GM18511 (cell line): Measurements from ENCODE around the gene CCT3.
"Not testable (repeated sequence)": the region's sequence is repeated elsewhere in the genome, so short reads cannot be mapped to it uniquely, and the experiment has no call there.

Experiments
- ATAC-seq: cut with Tn5 transposase; IDR thresholded peaks from one replicate; pipeline ENCODE4 v1.9.1; 2021; ENCODE audit warnings: mild to moderate bottlenecking, moderate library complexity; ENCODE audit not compliant: unreplicated experiment

The CCT3 gene

DNA sequence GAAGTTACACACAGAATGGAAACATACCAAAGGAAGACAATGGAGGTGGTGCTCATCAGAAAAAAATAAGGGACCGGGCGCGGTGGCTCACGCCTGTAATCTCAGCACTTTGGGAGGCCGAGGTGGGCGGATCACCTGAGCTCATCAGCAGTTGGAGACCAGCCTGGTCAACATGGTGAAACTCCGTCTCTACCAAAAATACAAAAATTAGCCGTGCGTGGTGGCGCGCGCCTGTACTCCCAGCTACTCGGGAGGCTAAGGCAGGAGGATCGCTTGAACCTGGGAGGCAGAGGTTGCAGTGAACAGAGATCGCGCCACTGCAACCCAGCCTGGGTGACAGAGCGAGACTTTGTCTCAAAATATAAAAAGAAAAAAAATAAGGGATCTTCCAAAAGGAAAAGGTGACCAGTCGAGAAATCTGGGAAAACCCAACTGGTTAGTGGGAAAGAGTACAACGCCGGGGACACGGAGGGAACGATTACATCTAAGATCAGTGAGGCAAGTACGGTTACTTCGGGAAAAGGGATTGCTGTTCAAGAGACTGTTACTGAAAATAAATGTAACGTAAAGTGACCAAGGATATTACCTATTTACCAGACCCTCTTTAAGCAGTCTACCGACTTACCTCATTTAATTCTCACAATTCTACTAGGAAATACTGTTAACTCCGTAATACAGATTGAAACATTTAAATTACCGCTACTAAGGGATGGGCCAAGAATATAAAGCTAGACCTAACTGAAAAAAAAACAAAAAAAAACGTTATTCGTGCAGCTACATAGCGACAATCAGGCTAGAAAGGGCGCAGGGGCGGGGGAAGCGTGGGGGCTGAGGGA, 822 bp downstream of the CCT3 start:
- no peak for ATAC-seq

DNA sequence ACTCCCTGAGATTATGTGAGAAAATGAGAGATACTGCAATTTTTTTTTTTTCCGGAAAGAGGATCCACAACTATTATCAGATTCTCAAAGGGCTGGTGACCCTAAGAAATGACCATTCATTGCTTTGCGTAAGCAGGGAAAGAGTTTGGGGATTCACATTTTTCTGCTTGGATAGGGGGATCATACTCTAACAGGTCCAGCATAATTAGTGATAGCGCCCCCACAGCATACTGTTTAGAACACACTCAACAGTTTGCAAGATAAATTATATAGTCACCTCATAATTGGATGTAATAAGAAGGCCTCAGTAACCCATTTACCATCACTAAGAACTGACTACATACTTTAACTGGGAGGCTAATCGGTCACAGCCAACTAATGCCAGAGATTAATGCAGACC, 1.9 kb downstream of the CCT3 start:
- no peak for ATAC-seq

GRCh38 chr1:156323179-156323578, 14.9 kb downstream of the CCT3 start:
- not testable (repeated sequence) for ATAC-seq

GRCh38 chr1:156320560-156320959, 17.5 kb downstream of the CCT3 start:
- ATAC-seq: no peak

- ATAC-seq: no peak
Measured at GRCh38 chr1:156319664-156320063, 18.4 kb downstream of the CCT3 start.

DNA sequence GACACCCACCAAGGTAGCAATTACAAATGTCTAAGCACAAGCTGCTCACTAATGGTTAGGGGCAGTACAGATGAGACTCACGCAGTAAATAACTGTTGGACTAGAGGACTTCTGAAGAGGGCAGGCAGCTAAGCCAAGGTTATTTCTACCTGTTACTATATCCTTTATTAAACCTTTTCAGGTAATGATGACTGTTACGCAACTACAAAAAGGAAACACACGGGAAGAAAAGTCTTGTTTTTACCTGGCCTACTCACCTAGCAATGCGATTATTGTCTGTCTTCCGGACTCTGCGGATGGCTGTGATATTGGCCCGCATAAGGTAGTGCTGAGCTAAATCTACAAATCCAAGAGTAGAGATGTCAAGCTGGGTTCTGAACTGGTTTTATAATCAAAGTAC, 21.2 kb downstream of the CCT3 start:
- no peak for ATAC-seq

DNA sequence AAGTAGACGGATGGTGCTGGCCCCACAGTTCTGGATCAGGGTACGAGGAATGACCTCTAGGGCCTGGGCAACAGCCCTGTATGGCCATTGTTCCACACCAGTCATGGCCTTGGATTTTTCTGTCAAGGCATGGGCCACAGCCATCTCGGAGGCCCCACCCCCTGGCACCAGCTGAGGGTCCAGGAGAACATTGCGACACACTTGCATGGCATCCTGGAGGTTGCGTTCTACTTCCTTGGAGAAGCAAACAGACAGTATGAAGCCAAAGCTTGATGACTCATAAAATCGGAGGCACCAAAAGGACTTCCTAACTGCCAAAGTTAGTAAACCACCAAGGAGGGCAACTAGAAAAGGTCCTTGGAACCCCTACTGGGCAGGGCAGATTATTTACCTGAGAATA, 27.1 kb downstream of the CCT3 start:
- ATAC-seq: no peak

GRCh38 chr1:156308078-156308477, 30.0 kb downstream of the CCT3 start:
- no peak for ATAC-seq

- no peak for ATAC-seq
Measured at GRCh38 chr1:156305215-156305614, 32.9 kb downstream of the CCT3 start.

DNA sequence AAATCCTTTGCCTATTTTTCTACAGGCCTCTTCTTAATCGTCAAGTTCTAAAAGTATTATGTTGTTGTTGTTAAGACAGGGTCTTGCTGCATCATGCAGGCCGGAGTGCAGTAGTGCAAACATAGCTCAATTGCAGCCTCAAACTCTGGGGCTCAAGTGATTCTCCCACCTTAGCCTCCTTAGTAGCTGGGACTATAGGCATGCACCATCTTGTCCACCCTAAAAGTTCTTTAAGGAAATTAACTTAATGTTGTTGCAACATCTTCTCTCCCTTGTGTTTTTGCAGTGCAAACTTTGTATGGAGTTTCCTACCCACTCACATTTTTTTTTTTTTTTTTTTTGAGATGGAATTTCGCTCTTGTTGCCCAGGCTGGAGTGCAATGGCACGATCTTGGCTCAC, 34.9 kb downstream of the CCT3 start:
- ATAC-seq: no peak

DNA sequence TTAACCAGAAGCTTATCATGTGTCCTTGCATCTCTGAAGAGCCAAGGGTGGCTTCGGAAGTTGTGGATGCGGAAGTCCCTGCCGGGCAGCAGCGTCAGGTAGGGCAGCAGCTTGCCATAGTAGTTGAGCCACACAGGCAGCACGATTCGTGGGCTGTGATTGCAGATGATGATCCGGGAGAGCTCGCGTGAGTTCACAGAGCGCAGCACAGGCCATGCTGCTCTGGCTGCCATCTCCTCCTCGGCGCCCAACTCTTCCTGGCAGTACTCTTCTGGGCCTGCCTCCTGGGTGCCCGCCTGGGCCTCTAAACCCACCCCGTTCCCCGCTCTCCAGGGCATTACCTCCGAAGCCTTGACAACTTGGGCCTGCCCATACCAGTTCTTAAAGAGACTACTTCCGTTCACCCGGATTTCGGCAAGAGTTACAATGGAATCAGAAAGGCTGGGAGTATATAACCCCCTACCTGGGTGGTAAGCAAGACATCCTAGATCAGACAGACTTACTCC, 39.2 kb downstream of the CCT3 start, which contains the start of gene VHLL:
Gene VHLL (minus strand): TSS at position 456 of the 506 bp plus-strand sequence. CDS start 118 bp downstream, at position 338.
- ATAC-seq: no peak

DNA sequence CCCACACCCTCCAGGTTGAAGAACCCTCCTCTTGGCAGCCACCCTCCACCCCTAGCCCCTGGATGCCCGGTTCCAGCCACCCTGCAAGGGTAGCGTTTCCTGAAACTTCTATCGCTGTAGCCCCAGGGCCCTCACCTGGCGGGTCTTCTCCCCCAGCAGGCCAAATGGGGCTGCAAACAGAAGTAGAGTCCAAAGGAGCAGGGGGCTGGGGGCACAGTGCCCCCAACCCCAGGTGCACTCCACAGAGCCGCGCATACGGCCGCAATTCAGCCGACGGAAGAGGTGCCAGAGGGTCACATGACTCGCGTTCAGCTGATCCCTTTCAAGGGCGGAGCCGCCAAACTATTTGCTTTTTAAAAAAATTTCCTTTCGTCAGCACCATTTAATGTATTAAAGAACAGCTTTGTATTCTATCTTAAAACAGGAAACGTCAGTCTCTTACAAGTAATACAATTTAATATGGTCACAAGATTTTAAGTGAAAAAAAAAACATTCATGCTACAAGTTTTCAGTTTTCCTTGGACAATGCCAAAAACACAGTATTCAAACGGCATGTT, 42.6 kb downstream of the CCT3 start, which contains the start of gene GLMP:
Gene GLMP (minus strand): TSS at position 289 of the 557 bp plus-strand sequence. CDS start 34 bp downstream, at position 255.
- ATAC-seq: no peak

DNA sequence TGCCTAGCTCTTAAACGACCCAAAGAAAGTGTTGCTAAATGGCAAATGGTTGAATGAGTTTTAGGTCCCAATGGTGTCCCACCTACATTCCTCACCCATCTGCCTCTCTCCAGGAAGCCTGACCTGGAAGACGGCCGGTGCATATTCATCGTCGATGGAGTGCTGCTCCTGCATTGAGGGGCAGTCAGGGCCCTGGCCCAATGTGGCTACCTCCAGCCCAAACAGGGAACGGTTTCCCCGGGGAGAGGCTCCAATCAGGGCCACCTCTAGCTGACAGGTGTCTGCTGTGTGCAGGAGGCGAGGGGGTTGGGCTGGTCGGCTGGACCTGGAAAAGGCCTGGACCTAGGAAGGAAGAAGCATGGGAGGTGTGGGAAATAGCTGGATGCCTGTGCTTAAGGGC, 44.2 kb downstream of the CCT3 start:
- no peak for ATAC-seq

- ATAC-seq: no peak
Measured at GRCh38 chr1:156293098-156293434, 45.0 kb downstream of the CCT3 start.

DNA sequence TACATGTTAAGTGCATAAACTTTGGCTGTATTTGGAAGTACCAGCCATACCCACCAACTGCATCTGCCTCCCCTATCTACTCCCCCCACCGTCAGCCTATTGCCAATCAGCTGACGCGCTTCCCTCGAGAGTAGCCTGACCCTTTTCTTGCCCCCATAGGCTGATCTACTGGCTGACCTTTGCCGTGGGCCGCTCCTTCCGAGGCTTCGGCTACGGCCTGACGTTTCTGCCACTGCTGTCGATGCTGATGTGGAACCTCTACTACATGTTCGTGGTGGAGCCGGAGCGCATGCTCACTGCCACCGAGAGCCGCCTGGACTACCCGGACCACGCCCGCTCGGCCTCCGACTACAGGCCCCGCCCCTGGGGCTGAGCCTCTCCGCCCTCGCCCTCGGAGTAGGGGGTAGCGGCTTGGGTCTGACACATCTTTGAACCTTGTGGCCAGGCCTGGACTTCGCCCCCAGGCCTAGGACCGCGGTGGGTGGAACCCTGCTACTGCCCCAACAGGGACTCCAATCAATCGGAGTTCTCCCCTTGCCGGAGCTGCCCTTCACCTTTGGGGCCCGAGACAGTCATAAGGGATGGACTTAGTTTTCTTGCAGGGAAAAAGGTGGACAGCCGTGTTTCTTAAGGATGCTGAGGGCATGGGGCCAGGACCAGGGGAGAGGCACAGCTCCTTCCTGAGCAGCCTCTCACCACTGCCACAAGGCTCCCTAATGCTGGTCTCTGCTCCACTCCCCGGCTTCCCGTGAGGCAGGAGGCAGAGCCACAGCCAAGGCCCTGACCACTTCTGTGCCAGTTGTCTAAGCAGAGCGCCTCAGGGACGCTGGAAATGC, 46.6 kb downstream of the CCT3 start:
- no peak for ATAC-seq

GRCh38 chr1:156289857-156290256, 48.2 kb downstream of the CCT3 start:
- ATAC-seq: no peak

DNA sequence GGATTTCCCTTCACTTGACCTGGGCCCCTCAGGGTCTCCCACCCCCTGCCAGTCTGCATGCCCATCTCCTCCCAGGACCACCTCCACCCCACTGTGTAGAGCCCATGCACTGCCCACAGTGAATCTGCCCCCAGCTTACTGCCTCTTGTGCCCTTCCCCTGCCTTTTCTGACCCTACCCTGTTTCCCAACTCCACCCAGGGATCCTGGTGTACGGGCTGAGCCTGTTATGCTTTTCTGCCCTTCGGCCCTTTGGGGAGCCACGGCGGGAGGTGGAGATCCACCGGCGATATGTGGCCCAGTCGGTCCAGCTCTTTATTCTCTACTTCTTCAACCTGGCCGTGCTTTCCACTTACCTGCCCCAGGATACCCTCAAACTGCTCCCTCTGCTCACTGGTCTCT, 52.0 kb downstream of the CCT3 start:
- no peak for ATAC-seq

GRCh38 chr1:156285437-156285836, 52.7 kb downstream of the CCT3 start:
- no peak for ATAC-seq

DNA sequence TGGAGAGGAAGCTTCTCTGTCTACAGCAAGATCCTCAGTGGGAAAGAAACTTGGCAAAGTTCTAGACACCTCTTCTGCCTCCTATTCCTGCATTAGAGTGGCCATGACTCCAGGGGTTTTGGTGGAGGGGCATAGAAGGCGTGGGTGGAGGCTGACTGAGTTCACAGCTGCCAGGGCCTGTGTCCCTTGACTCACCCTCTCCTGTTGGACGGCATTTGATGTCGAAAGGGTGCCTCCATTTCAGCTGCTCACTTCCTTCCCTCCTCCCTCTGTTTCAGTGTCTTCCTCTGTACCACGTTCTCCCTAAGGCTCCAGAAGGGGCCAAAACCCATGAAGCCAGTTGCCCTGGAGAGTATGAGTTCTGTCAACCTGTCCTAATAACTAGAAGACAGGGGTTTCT, 53.3 kb downstream of the CCT3 start:
- no peak for ATAC-seq

DNA sequence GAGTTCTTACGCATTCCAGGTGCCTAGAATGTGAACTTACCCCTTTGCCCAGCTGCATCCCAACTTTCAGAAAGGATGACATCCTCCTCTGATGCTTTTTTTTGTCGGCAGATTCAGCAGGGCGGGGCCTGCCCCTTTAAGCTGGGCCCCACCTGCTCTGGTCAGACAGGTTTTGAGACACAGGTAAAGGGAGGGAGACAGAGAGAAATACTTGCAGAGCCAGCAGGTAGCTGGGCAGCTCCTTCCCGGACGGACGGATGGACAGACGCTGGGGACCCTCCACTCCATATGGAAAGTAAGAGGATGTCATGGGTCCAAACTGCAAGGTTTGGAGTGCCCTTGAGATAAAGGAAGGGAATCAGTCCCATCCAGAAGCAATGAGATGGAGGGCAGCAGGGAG, 54.0 kb downstream of the CCT3 start, which contains the start of gene TMEM79:
Gene TMEM79 (plus strand): TSS at position 214 of the 400 bp plus-strand sequence. CDS start 902 bp downstream, outside the sequence.
- no peak for ATAC-seq

- ATAC-seq: no peak
Measured at GRCh38 chr1:156283521-156283920, 54.6 kb downstream of the CCT3 start.
